Fibroblast of pulmonary artery (primary cell): ENCODE results near the gene PCDH9.

ENCODE experiments used
- DNase-seq: peaks from one replicate; pipeline ENCODE4 v3.0.0-alpha.2; 2010; ENCODE audit warnings: low read depth
- H3K4me3 ChIP-seq: replicated peaks from 2 replicates; pipeline ENCODE4 v1.5.1; 2011; ENCODE audit warnings: low read depth, mild to moderate bottlenecking, control low read depth, low read length, moderate library complexity
- CTCF ChIP-seq: IDR thresholded peaks from 2 replicates; pipeline ENCODE4 v1.5.1; 2011; ENCODE audit warnings: mild to moderate bottlenecking, control low read depth, low read length, inconsistent platforms; ENCODE audit errors: missing control alignments

The PCDH9 gene

GRCh38 chr13:66759919-66760318, 470.2 kb downstream of the PCDH9 start:
- no peak for TF ChIP-seq CTCF
- no peak for DNase-seq
- H3K4me3 ChIP-seq: no peak overlapping the region

- H3K4me3 ChIP-seq: no peak overlapping the region
- DNase-seq: no peak
- no peak for TF ChIP-seq CTCF
Observed at GRCh38 chr13:66751691-66752090, 478.4 kb downstream of the PCDH9 start.

- no peak for DNase-seq
- no peak for TF ChIP-seq CTCF
- H3K4me3 ChIP-seq: no peak overlapping the region
Observed at GRCh38 chr13:66748712-66749111, 481.4 kb downstream of the PCDH9 start.

GRCh38 chr13:66745307-66745706, 484.8 kb downstream of the PCDH9 start:
- H3K4me3 ChIP-seq: no peak overlapping the region
- no peak for DNase-seq
- no peak for TF ChIP-seq CTCF

GRCh38 chr13:66723576-66723975, 506.6 kb downstream of the PCDH9 start:
- DNase-seq: no peak
- H3K4me3 ChIP-seq: no peak overlapping the region
- TF ChIP-seq CTCF: no peak

- no peak for DNase-seq
Observed at GRCh38 chr13:66716538-66716937, 513.6 kb downstream of the PCDH9 start.

More at GRCh38 chr13:66716538-66716937, 513.6 kb downstream of the PCDH9 start:
- TF ChIP-seq CTCF: no peak
- no peak overlapping the region for H3K4me3 ChIP-seq
